ENCODE results near the gene SETDB2.

GRCh38 chr13:49455007-49455398, 10.9 kb downstream of the SETDB2 start:
- no peak for TF ChIP-seq CTCF (IDR thresholded peaks at IDR 0.05)
- no peak for TF ChIP-seq POLR2A (IDR thresholded peaks at IDR 0.05)
